GM13977 (cell line): ENCODE data around the gene DLX6.

ENCODE experiments used
- DNase-seq: peaks from one replicate; pipeline ENCODE4 v3.0.0; 2012; ENCODE audit warnings: low spot score
- CTCF ChIP-seq: IDR thresholded peaks from 2 replicates; pipeline ENCODE4 v1.5.1; 2012; ENCODE audit warnings: mild to moderate bottlenecking, control low read depth; ENCODE audit not compliant: insufficient read depth; ENCODE audit errors: extremely low read depth, missing control alignments
- in situ Hi-C: fragments of 300-500 bp; cut with MboI; formaldehyde crosslinking; loops from one replicate; pipeline ENCODE4 v1.12.0; 2022; ENCODE audit warnings: low sequenced_read_pairs, low pct_unique_long_range_greater_than_20kb, mixed read lengths, inconsistent platforms; ENCODE audit not compliant: unreplicated experiment

Gene DLX6

DNA sequence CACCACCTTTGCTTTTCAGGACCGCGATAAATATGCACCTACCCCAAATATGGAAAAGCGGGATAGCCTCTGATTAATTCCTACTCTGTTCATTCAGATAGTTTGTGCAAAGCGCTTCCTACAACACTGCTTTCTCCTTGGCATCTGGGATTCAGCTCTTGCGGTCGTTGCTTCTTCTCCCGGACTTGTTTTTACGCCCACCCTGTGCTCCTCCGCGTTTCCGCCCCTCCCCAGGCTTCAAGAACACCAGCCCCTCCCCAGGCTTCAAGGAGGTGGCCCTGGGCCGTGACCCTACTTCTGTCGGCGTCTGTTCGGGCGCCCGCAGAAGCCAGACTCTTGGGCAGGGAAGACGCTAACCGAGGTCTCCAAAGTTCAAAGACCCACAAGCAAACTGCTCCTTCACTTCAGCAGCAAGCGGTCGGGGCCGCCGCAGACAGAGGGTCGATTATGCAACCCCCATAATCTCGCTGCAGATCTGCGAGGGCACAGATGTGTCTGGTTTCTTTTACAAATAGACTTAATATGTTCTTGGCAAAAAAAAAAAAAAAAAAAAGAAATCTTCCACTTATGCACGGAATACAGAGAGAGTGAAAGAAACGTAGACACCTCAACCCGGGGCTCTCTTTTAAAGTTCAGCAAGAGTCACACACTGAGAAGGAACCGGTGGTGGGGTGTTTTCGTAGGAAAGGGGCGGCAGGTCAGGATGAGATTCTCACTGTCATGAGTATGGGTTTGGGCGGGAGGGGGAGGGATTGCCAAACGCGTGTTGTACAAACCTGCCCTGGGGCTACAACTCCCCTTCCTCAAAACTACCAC lies 17.3 kb downstream of the DLX6 start:
- TF ChIP-seq CTCF, result no peak
- in situ Hi-C loops, result no loop called here
- DNase-seq, result peak; percentile 29

GRCh38 chr7:97024209-97025129 lies 19.1 kb downstream of the DLX6 start, which contains the start of gene DLX5:
Gene DLX5 (minus strand): TSS chr7:97024831. CDS start chr7:97024623, 208 bp downstream.
- DNase-seq, result peak; percentile 31
- in situ Hi-C loops, result loop anchor here (25.0 kb wide), 2 partner anchors 962 to 1112 kb away; no protein-coding TSS in a partner anchor
- TF ChIP-seq CTCF, result no peak

DNA sequence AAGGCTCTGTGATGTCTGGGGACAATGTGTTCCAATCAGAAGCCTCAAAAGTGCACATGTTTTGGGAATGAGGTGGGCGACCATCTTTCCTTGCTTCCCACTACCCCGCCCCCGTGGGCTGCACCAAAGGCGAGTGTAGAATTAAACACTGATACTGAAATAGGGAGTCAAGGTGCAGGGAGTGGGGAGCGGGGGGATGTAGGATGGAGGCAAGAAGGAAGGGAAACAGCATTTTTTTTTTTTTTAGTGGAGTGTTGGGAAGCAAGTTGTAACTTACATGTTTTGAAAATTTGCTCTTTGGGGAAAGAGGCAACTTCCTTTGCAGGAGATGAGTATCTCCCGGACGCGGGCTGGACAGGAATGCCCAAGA lies 19.8 kb downstream of the DLX6 start:
- no peak for TF ChIP-seq CTCF
- in situ Hi-C loops, result loop anchor here (25.0 kb wide), 2 partner anchors 963 to 1113 kb away; no protein-coding TSS in a partner anchor
- DNase-seq, result no peak

DNA sequence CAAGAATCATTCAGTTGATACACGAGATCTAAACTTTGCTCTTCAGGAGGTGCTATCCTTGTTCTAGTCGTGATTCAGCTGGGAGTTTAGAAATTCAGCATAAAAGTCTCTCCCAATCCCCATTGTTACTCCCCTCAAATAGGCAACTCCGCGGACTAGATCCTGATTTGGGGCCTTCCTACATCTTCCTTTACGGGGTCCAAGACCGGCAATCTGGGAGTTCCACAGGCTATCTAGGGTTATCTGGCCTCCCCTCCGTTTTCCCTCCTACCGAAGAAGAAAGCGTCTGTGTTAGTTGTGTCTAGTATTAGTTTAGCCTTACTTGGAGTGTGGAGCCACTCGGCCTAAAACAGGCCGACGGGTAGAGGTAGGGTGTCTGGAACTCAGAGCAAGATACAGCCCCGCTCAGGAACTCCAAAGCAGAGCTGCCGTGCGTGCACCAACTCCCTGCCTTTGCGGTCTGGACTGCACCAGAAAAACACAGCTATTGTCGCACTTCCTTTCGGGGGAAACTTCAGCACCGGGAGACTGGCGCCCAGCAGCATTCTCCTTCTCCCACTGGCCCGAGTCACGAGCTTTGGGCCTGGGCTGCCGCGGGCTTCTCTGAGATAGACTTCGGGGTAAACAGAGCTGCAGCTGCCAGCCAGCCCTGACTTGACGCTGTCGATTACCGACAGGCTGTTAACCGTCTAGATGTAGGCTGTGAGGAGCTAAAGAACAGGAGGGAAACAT lies 20.8 kb downstream of the DLX6 start:
- in situ Hi-C loops, result loop anchor here (25.0 kb wide), 2 partner anchors 964 to 1114 kb away; no protein-coding TSS in a partner anchor
- no peak for TF ChIP-seq CTCF
- DNase-seq, result no peak

DNA sequence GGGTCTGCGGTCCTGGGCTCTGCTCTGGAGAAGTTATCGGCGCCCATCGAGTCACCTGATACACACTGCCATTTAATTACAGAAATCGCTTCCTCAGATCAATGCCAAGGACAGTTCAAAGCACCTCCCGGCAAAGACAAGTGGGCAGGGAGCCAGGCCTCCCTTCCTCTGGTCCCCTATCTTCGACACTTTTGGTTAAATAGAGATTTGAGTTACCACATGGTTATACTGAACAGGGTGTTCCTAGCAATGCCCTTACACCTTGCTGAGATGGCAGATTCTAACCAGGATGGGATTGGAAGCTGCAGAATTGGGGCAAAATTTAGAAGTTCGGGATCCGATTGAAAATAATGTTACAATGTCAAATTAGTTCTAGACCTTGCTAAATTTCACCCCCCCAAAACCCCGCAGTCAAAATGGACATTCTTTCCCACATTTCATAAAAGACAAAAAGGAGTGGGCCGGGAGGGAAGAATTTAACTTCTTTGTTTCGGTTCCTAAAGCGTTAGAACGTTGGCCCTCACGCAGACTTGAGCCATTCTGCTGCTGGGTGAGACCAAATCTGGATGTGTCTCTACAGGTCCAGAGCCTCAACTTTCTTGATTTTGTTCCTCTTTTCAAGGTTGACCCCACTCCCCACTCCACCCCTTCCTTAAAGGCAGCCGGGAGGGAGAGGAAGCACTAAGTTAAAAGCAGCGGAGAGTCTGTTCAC lies 21.5 kb downstream of the DLX6 start:
- no peak for TF ChIP-seq CTCF
- in situ Hi-C loops, result loop anchor here (25.0 kb wide), 2 partner anchors 965 to 1115 kb away; no protein-coding TSS in a partner anchor
- DNase-seq, result no peak
